K562 (cell line): Measurements from ENCODE around the gene RASGRP2. TPM values are rescaled to one million over a fixed set of nuclear protein-coding genes. Genes with fewer than 3 reads are reported as not detected.

ENCODE experiments used
- ATAC-seq: fragments of 200-7000 bp; cut with Tn5 transposase; 3 replicates; pipeline ENCODE4 v1.9.1; 2020; ENCODE audit warnings: moderate library complexity
- BruUV-seq: library from RNA; stranded (reverse); fragments of 400-500 nt; replicated peaks from 2 replicates; lab custom pipeline; 2021; lab: Mats Ljungman, UMichigan
- CTCF ChIA-PET: fragments of 300-600 bp; formaldehyde crosslinking; extraction: SDS; loops from one replicate; lab custom pipeline; 2021; ENCODE audit warnings: low intra/inter-chr PET ratio; lab: Yijun Ruan, JAX
- POLR2A ChIA-PET: fragments of 300-600, 350-650 bp; sonication (Branson Sonifier 250); formaldehyde crosslinking; extraction: SDS; loops from one replicate; lab custom pipeline; 2021; ENCODE audit warnings: antibody characterized with exemption, inconsistent platforms; lab: Yijun Ruan, JAX
- DNase-seq, 4 experiments: peaks; one replicate each; pipeline versions ENCODE4 v3.0.0 to v3.0.0-alpha.2; 2011 to 2018; ENCODE audit warnings: low spot score in 3 of 4, mixed read lengths in 3 of 4; ENCODE audit errors: extremely low read depth in 1 of 4
- FAIRE-seq: peaks from 2 replicates; lab custom pipeline; 2011; peaks lifted over from hg19 to GRCh38; lab: Jason Lieb, UNC
- H2AFZ ChIP-seq: 2 replicates; pipeline ENCODE4 v1.6.0; 2011; ENCODE audit warnings: low read depth, low read length, control low read depth, inconsistent platforms
- H3K27ac ChIP-seq: fragments of 200-600 bp; 3 replicates; pipeline ENCODE4 v1.8.0; 2011; ENCODE audit warnings: low read depth, mild to moderate bottlenecking, control low read depth, inconsistent platforms, low read length, moderate library complexity, mixed read lengths; ENCODE audit errors: extremely low read depth
- H3K27me3 ChIP-seq, 2 experiments: fragments of 300-600 bp in 1 of 2; 2 replicates in 1 of 2; 3 replicates in 1 of 2; pipeline versions ENCODE4 v1.6.0 to v1.8.0; 2011; ENCODE audit warnings: inconsistent platforms in 2 of 2, low read length in 2 of 2, mild to moderate bottlenecking in 1 of 2, mixed read lengths in 1 of 2, moderate library complexity in 1 of 2; ENCODE audit not compliant: control insufficient read depth in 2 of 2, insufficient read depth in 2 of 2
- H3K36me3 ChIP-seq: fragments of 300-600 bp; 3 replicates; pipeline ENCODE4 v1.8.0; 2011; ENCODE audit warnings: mild to moderate bottlenecking, low read length, inconsistent platforms; ENCODE audit not compliant: control insufficient read depth, insufficient read depth
- H3K4me1 ChIP-seq, 2 experiments: fragments of 200-600 bp in 1 of 2; replicated peaks in 1 of 2; 2 replicates in 1 of 2; 3 replicates in 1 of 2; pipeline versions ENCODE4 v1.5.1 to v1.8.0; 2011; ENCODE audit warnings: inconsistent platforms in 2 of 2, low read length in 2 of 2, mild to moderate bottlenecking in 1 of 2, mixed read lengths in 1 of 2, moderate library complexity in 1 of 2; ENCODE audit not compliant: control insufficient read depth in 2 of 2, insufficient read depth in 2 of 2
- H3K4me2 ChIP-seq: 2 replicates; pipeline ENCODE4 v1.6.1; 2011; ENCODE audit warnings: low read length, control low read depth, inconsistent platforms, mixed read lengths; ENCODE audit not compliant: insufficient read depth
- H3K4me3 ChIP-seq: fragments of 200-600 bp; sonication (generic), shearing (Covaris generic); 2 replicates; pipeline ENCODE4 v1.5.1; 2016; ENCODE audit warnings: control low read depth, inconsistent platforms
- H3K79me2 ChIP-seq: fragments of 200-600 bp; 3 replicates; pipeline ENCODE4 v1.8.0; 2011; ENCODE audit warnings: low read length, inconsistent platforms; ENCODE audit not compliant: control insufficient read depth, insufficient read depth
- H3K9ac ChIP-seq, 2 experiments: 2 replicates each; pipeline versions ENCODE4 v1.6.0 to v1.6.1; 2011; ENCODE audit warnings: low read depth in 2 of 2, low read length in 2 of 2, control low read depth in 1 of 2, inconsistent platforms in 1 of 2, mild to moderate bottlenecking in 1 of 2, mixed read lengths in 1 of 2; ENCODE audit not compliant: insufficient read depth in 1 of 2
- H3K9me1 ChIP-seq: one replicate; pipeline ENCODE4 v1.6.0; 2011; ENCODE audit warnings: inconsistent platforms, mild to moderate bottlenecking, low read length, moderate library complexity; ENCODE audit not compliant: control insufficient read depth, insufficient read depth
- H3K9me3 ChIP-seq: replicated peaks from 2 replicates; pipeline ENCODE4 v1.5.1; 2011; ENCODE audit warnings: low read depth, low read length, inconsistent platforms; ENCODE audit not compliant: control insufficient read depth, insufficient read depth
- H4K20me1 ChIP-seq: replicated peaks from 2 replicates; pipeline ENCODE4 v1.6.1; 2011; ENCODE audit warnings: low read length, inconsistent platforms, mixed read lengths; ENCODE audit not compliant: control insufficient read depth, insufficient read depth
- CCNT2 ChIP-seq: IDR thresholded peaks from 2 replicates; pipeline ENCODE4 v1.6.1; 2011; ENCODE audit warnings: borderline replicate concordance, low read depth, mild to moderate bottlenecking, moderate library complexity, mixed read lengths, low read length; ENCODE audit not compliant: insufficient read length; ENCODE audit errors: extremely low read depth
- GATAD2B ChIP-seq: fragments of 450-650 bp; IDR thresholded peaks from 2 replicates; pipeline ENCODE4 v1.6.1; 2017; ENCODE audit warnings: mild to moderate bottlenecking, borderline replicate concordance
- L3MBTL2 ChIP-seq: fragments of 450-650 bp; IDR thresholded peaks from 2 replicates; pipeline ENCODE4 v1.6.1; 2016; ENCODE audit warnings: mild to moderate bottlenecking, moderate library complexity
- YY1 ChIP-seq, 3 experiments: IDR thresholded peaks; 2 replicates each; pipeline ENCODE4 v1.6.1; 2011; ENCODE audit warnings: low read length in 2 of 3, mild to moderate bottlenecking in 2 of 3, moderate library complexity in 2 of 3, borderline replicate concordance in 1 of 3, control low read depth in 1 of 3, low read depth in 1 of 3; ENCODE audit not compliant: insufficient read depth in 3 of 3, insufficient replicate concordance in 2 of 3, control insufficient read depth in 1 of 3, insufficient read length in 1 of 3; ENCODE audit errors: extremely low read depth in 1 of 3
- ZNF140 ChIP-seq: fragments of 250-450 bp; sonication (Bioruptor Pico); IDR thresholded peaks from 2 replicates; pipeline ENCODE4 v1.8.0; 2021; ENCODE audit warnings: moderate library complexity, mild to moderate bottlenecking, inconsistent platforms
- ZNF778 ChIP-seq: fragments of 450-650 bp; formaldehyde crosslinking; IDR thresholded peaks from 2 replicates; pipeline ENCODE4 v1.4.0; 2020; ENCODE audit warnings: mild to moderate bottlenecking, moderate library complexity
- WGBS: fragments of 100-300 bp; shearing (Covaris generic); methylation state at CpG from one replicate; pipeline ENCODE4 v1.1.6; 2016; ENCODE audit warnings: low coverage, mixed read lengths; ENCODE audit not compliant: insufficient coverage; ENCODE audit errors: missing lambda C conversion rate; 5-methylcytosine and 5-hydroxymethylcytosine counted together
- in situ Hi-C: fragments of 300-500 bp; cut with MboI; formaldehyde crosslinking; loops from 4 replicates; pipeline ENCODE4 v1.15.0; 2018; ENCODE audit warnings: inconsistent platforms, mixed read lengths
- intact Hi-C: fragments of 100-400 bp; cut with micrococcal nuclease; formaldehyde crosslinking; loops from 2 replicates; pipeline ENCODE4 v1.14.2; 2022
- polyA plus RNA-seq, 8 experiments: library from polyadenylated mRNA; depleted of rRNA in 4 of 8; stranded (reverse) in 5 of 8; unstranded in 3 of 8; fragments of >200 nt; fragmentation: Nextera tagmentation in 2 of 8; fragmentation: Illumina TruSeq in 1 of 8; extraction: Ambion mirVana in 2 of 8; extraction: Trizol in 1 of 8; gene quantifications; 2 replicates each; pipeline versions ENCODE4 v1.2.1 to v1.2.3, GENCODE V29; 2011 to 2014; ENCODE audit warnings: inconsistent platforms in 1 of 8, missing spikeins in 1 of 8
- total RNA-seq, 7 experiments: library from RNA; depleted of rRNA in 6 of 7; stranded (reverse); fragments of >200 nt in 6 of 7; fragmentation: Illumina TruSeq in 2 of 7; extraction: Trizol in 2 of 7; gene quantifications; 2 replicates each; pipeline versions ENCODE4 v1.2.1 to v1.2.3, GENCODE V29; 2011 to 2021; ENCODE audit warnings: low replicate concordance in 1 of 7
- TF ChIP-seq, protein P1 (sequence below): fragments of 450-650 bp; IDR thresholded peaks from 2 replicates; pipeline ENCODE4 v1.6.1; 2016
- TF ChIP-seq, protein P2 (sequence below), 2 experiments: IDR thresholded peaks; 2 replicates each; pipeline ENCODE4 v1.6.1; 2011; ENCODE audit warnings: borderline replicate concordance in 1 of 2, control low read depth in 1 of 2, low read depth in 1 of 2, low read length in 1 of 2, mild to moderate bottlenecking in 1 of 2, mixed read lengths in 1 of 2, moderate library complexity in 1 of 2; ENCODE audit not compliant: insufficient read depth in 1 of 2, insufficient read length in 1 of 2, poor library complexity in 1 of 2, severe bottlenecking in 1 of 2; ENCODE audit errors: extremely low read depth in 1 of 2
- TF ChIP-seq, protein P3 (sequence below), 2 experiments: fragments of 450-650 bp in 1 of 2; sonication (generic) in 1 of 2; formaldehyde crosslinking in 1 of 2; IDR thresholded peaks in 1 of 2; conservative IDR thresholded peaks in 1 of 2; 2 replicates each; pipeline versions ENCODE4 v1.6.1 to v1.8.1; 2016 to 2023; ENCODE audit warnings: mild to moderate bottlenecking in 2 of 2, moderate library complexity in 2 of 2, inconsistent platforms in 1 of 2, missing genetic modification reagents in 1 of 2

The RASGRP2 gene
- total and polyA plus RNA-seq, 9 of the 15 experiments (the other 6 are each of a cell fraction or from before 2014, with no cell fraction given) = 0.87 to 22.7 (median 5.5) TPM

DNA sequence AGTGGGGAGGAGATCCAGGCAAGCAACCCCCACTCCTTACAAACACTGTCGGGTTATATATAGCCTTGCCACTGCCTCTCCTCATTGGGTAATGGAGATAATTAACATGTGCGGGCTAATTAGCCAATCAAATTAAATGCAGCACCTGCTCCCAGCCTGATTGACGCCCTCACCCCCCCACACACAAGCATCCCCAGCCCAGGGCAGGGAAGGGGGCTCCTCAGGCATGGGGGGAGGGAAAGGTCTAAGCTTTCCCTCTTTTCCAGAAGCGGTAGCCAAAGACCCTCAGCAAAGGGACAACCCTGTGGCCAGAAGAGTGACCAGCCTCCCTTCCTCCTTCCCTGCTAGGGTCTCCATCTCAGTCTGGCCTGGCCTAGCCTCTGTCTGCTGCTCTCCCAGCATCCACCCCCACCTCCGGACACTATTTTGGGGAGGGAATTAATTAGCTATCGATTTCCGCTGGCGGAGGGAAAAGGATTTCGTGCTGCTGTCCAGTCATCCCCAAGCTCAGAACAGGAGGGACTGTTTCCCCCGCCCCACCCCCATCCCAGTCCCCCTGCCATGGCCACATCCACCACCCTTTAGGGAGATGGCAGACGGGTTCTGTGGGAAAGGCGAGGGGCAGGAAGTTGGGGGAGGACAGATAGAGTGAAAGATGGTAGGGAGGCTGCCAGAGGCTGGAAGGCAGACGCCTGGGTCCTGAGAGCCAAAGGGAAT lies 28.0 kb downstream of the RASGRP2 start:
- POLR2A ChIA-PET = interaction anchor here (1.3 to 1.5 kb wide), 3 partner anchors 12 to 20 kb away, joined by 3 to 4 read pairs (median 4); no protein-coding TSS in a partner anchor
- intact Hi-C loops (no loop called here), in situ Hi-C loops (no loop called here)
- under 1% methylated on average over 11 of the region's 13 CpGs for WGBS
- Histone ChIP-seq H3K9me1 (no peaks in the 10 kb centered on the region), H3K4me1 (peaks cover 4 to 42% of the 10 kb centered on the region in 2 experiments), H3K27ac (no peak overlapping the region), H3K36me3 (no peaks in the 10 kb centered on the region), H3K4me3 (no peak overlapping the region), H3K79me2 (no peaks in the 10 kb centered on the region), H3K4me2 (no peak overlapping the region), H4K20me1 (peaks cover 29% of the 10 kb centered on the region), H3K9ac (no peak overlapping the region), H2AFZ (no peak overlapping the region), H3K9me3 (no peaks in the 10 kb centered on the region; the same call in 1 of the 2 replicates), H3K27me3 (peaks cover 37 to 71% of the 10 kb centered on the region in 2 experiments)
- ATAC-seq (no peak), FAIRE-seq (no peak), DNase-seq (no peak)
- CTCF ChIA-PET = no interaction called here
- no TSS peak for BruUV-seq
- TF ChIP-seq, protein P1, sequence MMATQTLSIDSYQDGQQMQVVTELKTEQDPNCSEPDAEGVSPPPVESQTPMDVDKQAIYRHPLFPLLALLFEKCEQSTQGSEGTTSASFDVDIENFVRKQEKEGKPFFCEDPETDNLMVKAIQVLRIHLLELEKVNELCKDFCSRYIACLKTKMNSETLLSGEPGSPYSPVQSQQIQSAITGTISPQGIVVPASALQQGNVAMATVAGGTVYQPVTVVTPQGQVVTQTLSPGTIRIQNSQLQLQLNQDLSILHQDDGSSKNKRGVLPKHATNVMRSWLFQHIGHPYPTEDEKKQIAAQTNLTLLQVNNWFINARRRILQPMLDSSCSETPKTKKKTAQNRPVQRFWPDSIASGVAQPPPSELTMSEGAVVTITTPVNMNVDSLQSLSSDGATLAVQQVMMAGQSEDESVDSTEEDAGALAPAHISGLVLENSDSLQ = 0 out of 2 replicates have a peak, but pooled peaks have one; percentile 21
- no peak for TF ChIP-seq CCNT2
- TF ChIP-seq L3MBTL2 = peak; percentile 79
- no peak for TF ChIP-seq GATAD2B
- TF ChIP-seq, protein P2, sequence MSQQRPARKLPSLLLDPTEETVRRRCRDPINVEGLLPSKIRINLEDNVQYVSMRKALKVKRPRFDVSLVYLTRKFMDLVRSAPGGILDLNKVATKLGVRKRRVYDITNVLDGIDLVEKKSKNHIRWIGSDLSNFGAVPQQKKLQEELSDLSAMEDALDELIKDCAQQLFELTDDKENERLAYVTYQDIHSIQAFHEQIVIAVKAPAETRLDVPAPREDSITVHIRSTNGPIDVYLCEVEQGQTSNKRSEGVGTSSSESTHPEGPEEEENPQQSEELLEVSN (IDR thresholded peaks at IDR 0.05; ENCODE audit: borderline replicate concordance in 1 of 2, extremely low read depth in 1 of 2, insufficient read depth in 1 of 2, insufficient read length in 1 of 2, low read depth in 1 of 2, low read length in 1 of 2, poor library complexity in 1 of 2, severe bottlenecking in 1 of 2) = peak in 1 of 2 experiments; percentile 51
- TF ChIP-seq ZNF778 = no peak
- TF ChIP-seq YY1 (IDR thresholded peaks at IDR 0.05; ENCODE audit: borderline replicate concordance in 1 of 3, control insufficient read depth in 1 of 3, extremely low read depth in 1 of 3, insufficient read depth in 3 of 3, insufficient read length in 1 of 3, insufficient replicate concordance in 2 of 3, low read depth in 1 of 3, low read length in 2 of 3) = no peak
- no peak for TF ChIP-seq ZNF140 (CRISPR knock-in tag)
- TF ChIP-seq, protein P3, sequence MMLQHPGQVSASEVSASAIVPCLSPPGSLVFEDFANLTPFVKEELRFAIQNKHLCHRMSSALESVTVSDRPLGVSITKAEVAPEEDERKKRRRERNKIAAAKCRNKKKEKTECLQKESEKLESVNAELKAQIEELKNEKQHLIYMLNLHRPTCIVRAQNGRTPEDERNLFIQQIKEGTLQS (IDR thresholded peaks at IDR 0.05) = no peak
- TF ChIP-seq, protein P3 (CRISPR knock-in tag; conservative IDR thresholded peaks at IDR 0.05) = no peak
